Stimulated activated CD8-positive, alpha-beta memory T cell treated with anti-CD3 and anti-CD28 coated beads, Interleukin-4, amount 100 ng/mL, for 24 hours (primary cell): ENCODE measurements around the gene FBXO30.

ENCODE experiments used
- DNase-seq: peaks from one replicate; pipeline ENCODE4 v3.0.0-alpha.2; 2020; ENCODE audit warnings: low read depth

FBXO30 gene

GRCh38 chr6:145819994-145820393, 5.4 kb upstream of the FBXO30 start:
- DNase-seq: no peak

- DNase-seq: no peak
These were observed 4.2 kb upstream of the FBXO30 start for GRCh38 chr6:145818796-145819195.

GRCh38 chr6:145816392-145816791, 1.8 kb upstream of the FBXO30 start:
- DNase-seq: no peak

- DNase-seq: no peak
These were observed 997 bp upstream of the FBXO30 start for GRCh38 chr6:145815309-145816274.

GRCh38 chr6:145814035-145814500, 527 bp downstream of the FBXO30 start:
- DNase-seq: peak; percentile 4

- no peak for DNase-seq
These were observed 1.1 kb downstream of the FBXO30 start for GRCh38 chr6:145813285-145814034.

GRCh38 chr6:145811741-145812140, 2.9 kb downstream of the FBXO30 start:
- no peak for DNase-seq

- DNase-seq: no peak
These were observed 4.8 kb downstream of the FBXO30 start for GRCh38 chr6:145809785-145810184.

- DNase-seq: no peak
These were observed 5.4 kb downstream of the FBXO30 start for GRCh38 chr6:145809211-145809610.

GRCh38 chr6:145808239-145808638, 6.4 kb downstream of the FBXO30 start:
- DNase-seq: no peak

- DNase-seq: no peak
These were observed 12.5 kb downstream of the FBXO30 start for GRCh38 chr6:145802141-145802540.

GRCh38 chr6:145801021-145801420, 13.6 kb downstream of the FBXO30 start:
- no peak for DNase-seq

GRCh38 chr6:145798530-145798929, 16.1 kb downstream of the FBXO30 start:
- no peak for DNase-seq

GRCh38 chr6:145789443-145789842, 25.2 kb downstream of the FBXO30 start:
- DNase-seq: no peak

- DNase-seq: no peak
These were observed 26.9 kb downstream of the FBXO30 start for GRCh38 chr6:145787688-145788087.

GRCh38 chr6:145784683-145785082, 29.9 kb downstream of the FBXO30 start:
- DNase-seq: no peak

GRCh38 chr6:145783796-145784195, 30.8 kb downstream of the FBXO30 start:
- no peak for DNase-seq

GRCh38 chr6:145772846-145773245, 41.7 kb downstream of the FBXO30 start:
- DNase-seq: no peak

- no peak for DNase-seq
These were observed 49.1 kb downstream of the FBXO30 start for GRCh38 chr6:145765449-145765848.

GRCh38 chr6:145763742-145764141, 50.9 kb downstream of the FBXO30 start:
- DNase-seq: no peak

GRCh38 chr6:145761584-145761983, 53.0 kb downstream of the FBXO30 start:
- DNase-seq: no peak

- DNase-seq: no peak
These were observed 56.5 kb downstream of the FBXO30 start for GRCh38 chr6:145758113-145758512.

GRCh38 chr6:145756170-145756662, 58.4 kb downstream of the FBXO30 start:
- DNase-seq: no peak
